GM21526 (cell line): ENCODE results near the gene COL9A1.

ENCODE experiments used
- ATAC-seq: cut with Tn5 transposase; IDR thresholded peaks from one replicate; pipeline ENCODE4 v1.9.1; 2021; ENCODE audit warnings: moderate library complexity; ENCODE audit not compliant: unreplicated experiment, low FRiP score

Gene COL9A1

DNA sequence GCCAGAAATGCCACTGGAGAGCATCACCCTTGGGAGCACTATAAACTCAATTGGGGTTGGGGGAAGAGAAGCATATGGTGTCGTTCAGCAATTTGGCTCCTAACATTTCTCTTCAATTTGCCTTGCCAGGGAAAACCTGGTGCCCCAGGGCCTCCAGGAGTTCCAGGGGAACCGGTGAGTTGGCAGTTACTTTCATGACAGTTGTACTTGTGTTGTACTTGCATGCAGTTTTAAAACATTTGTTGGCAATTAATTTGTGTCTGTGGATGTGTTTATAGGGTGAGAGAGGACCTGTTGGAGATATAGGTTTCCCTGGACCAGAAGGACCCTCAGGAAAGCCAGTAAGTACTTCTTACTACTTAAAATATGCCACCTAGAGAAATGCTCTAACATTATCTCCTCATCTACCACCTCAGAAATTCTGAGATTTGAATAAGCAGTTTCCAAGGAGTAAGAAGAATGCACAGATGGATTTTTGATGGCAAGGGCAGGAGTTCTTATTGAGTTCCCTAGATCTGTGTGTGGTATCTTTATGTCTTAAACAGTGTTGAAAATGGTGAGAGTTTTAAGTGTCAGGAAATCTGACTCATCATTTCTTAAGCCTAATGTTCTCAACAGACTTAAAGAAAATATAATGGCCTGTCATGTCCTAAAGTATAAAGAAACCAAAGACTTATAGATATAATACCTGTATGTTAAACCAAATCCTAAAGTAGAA, 122.5 kb downstream of the COL9A1 start:
- no peak for ATAC-seq

DNA sequence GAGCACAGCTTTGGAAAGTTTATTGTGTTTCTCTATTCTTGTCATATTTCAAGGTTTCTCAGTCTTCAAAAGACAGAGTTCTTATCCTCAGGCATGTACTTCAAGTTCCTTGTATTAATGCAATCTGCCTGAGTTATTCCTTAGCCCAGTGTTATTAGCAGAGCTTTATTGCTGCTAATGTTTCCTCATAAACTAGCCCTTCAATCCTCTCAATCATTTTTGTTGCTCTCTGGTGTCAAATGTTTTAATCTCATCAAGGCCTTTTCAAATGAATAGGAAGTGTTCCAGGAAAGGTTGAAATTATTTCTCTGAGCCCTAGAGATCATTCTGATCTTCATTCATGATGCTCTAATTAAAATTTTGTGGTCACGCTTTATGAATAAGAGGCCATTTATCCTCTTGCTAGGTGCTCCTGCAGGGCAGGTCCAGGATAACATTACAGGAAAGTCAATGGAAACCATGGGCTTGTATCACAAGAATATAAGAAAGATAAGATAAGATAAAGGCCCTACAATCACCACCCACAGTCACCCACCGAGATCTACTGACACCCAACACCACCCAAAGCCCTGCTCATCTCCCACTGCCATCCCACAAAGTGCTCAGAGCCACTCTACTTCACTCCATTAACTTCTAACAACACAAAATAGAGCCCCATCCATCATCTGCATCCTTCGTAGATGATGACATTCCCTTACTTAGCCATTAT, 125.9 kb downstream of the COL9A1 start:
- ATAC-seq = no peak

DNA sequence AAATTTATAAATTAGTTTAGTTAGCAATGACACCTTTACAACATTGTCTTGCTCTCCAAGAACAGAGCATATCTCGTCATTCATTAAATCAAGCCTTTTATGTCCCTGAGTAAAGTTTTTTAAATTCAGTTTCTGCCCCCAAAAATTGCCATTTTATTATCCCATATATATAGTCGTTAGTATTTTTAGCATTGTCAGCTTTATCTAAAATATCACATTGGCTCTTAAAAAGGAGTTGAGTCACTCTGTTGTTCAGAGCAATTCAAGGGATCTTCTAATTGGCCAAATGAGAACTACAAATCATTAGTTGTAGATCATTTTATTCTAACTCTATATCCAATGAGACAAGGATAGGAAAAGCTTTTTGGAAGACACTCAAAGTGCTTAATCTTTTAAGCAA, 127.1 kb downstream of the COL9A1 start:
- no peak for ATAC-seq

DNA sequence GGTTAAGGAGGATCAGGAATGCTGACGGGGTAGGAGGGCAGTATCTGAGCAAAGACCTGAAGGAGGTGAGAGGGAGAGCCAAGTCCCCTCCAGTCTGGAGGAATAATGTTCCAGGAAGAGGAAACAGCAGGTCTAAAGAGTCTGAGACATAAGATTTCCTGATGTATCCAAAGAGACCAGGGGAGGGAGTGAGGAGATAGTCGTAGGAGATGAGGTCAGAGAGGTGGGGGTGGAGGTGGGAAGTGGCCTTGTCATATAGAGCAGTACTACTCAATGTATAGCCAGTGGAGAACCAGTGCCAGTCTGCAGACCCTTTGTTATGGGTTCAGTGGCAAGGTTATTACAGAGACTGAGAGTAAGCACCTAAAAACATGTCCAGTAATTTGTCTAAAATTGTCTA, 130.6 kb downstream of the COL9A1 start:
- ATAC-seq = no peak

DNA sequence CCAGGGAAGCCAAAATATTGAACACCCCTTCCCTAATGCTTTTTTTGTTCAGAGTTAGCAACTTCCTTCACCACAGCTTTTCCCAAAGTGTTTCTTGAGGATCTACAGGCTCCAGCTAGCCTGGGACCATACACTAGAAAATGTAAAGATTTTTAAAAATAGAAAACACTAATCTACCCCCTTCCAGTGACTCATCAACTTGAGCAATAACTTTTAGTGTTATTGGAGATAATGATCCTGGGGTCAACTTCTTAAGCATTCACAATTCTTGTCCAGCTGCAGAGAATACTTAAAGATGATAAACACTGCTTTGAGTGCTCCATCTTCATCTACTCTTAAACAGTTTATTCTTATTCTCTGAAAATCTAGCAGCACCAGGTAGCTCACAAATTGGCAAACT, 131.6 kb downstream of the COL9A1 start:
- ATAC-seq = no peak

DNA sequence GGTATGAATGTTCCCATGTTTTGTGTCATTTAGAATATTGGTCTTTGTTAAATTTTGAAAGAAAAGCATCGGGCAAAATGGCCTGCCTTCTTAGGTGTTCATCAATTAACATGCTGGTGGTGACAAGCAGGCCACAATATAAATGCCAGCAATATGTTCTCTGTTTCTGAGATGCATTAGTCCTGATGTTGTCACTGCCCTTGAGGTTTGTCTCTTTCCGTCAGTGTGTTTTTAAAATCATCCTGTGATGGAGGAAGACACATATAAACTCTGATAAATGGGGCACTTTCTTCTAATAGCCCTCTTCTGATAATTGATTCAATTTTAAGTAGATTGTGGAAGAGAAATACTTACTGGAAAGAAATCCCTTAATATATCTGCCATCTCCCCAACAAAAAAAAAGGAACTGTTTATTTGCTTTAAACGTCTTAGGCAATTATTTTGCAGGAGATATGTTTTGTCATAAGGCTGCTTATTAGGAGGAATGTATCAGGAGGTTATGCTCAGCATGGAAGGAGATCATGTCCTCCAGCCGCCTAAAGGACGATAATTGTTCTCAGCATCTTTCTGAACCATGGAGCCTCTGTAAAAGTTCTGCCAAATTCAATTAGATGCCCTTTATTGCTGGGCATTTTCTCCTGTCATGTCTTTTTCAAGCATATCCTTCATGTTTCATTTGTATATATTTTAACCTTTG, 134.1 kb downstream of the COL9A1 start:
- no peak for ATAC-seq
